HG02852 (cell line): ENCODE data around the gene PHACTR3.

Experiments used
- ATAC-seq: cut with Tn5 transposase; IDR thresholded peaks from one replicate; pipeline ENCODE4 v1.9.1; 2021; ENCODE audit warnings: mild to moderate bottlenecking, moderate library complexity; ENCODE audit not compliant: unreplicated experiment

The PHACTR3 gene

GRCh38 chr20:59725476-59726280 is 121.3 kb downstream of the PHACTR3 start:
- no peak for ATAC-seq

GRCh38 chr20:59726281-59726595 is 121.9 kb downstream of the PHACTR3 start:
- ATAC-seq = no peak

DNA sequence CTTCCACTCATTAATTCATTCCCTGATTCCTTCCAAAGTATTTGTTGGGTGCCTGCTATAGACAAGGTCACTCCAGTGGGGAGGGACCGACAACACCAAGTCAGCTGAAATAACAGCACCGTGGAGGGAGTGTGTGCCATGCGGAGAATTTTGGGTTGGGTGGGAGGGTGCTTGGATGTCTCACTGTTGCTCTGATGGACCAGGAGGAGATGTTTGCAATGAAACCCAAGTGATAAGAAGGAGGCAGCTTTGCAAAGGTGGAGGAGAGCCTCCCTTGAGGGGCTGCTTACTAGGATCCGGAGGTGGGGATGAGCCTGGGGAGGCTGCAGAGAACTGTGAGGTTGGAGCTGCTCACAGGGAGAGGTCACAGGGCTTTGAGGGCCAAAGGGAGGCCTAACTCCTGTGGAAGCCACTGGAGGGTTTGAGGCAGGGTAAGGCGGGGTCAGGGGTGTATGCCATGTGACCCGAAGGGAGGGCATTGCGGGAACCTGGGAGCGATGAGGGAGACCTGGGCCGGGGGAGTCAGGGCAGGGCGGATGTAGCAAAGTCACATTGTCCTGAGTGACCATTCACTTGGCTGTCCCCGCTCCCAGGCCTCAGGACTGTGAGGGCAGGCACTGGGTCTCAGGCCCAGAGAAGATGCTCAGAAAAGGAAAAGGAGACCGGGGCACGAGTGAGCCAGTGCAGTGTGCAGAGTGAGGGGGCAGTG is 124.5 kb downstream of the PHACTR3 start:
- ATAC-seq = no peak

- no peak for ATAC-seq
Observed at GRCh38 chr20:59729506-59729905, 125.2 kb downstream of the PHACTR3 start.

DNA sequence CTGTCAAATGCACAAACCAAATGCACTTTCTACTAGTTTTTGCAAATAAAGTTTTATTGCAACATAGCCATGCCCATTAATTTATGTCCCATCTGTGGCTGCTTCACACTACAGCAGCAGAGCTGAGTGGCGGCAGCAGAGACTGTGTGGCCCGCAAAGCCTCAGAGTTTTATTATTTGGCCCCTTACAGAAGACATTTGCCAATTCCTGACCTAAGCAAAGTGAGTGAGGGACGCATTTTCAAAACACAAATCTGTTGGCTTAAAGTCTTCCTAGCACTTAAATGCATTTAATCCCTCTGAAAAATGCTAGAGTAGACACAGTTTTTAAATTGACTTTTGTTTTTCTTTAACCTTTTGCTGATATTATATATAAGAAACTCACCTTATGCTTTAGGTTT is 126.4 kb downstream of the PHACTR3 start:
- ATAC-seq = no peak

DNA sequence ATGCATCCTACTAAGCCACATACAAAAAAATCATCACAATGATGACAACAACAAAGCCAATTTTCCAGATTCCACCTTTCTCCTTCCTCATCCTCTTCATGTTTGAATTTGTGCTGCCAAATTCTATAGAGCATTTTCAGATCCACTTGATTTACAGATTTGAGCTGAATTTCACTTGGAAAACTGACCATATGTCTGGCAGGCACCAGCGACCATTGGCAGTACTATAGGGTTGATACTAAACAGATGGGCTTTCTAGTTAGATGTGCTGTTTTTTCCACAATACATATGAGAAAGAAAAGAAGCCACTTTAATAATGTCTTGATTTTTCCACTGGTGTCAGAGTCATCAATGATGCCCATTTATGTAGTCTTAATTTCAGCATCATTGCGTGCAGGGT is 127.0 kb downstream of the PHACTR3 start:
- ATAC-seq = no peak

DNA sequence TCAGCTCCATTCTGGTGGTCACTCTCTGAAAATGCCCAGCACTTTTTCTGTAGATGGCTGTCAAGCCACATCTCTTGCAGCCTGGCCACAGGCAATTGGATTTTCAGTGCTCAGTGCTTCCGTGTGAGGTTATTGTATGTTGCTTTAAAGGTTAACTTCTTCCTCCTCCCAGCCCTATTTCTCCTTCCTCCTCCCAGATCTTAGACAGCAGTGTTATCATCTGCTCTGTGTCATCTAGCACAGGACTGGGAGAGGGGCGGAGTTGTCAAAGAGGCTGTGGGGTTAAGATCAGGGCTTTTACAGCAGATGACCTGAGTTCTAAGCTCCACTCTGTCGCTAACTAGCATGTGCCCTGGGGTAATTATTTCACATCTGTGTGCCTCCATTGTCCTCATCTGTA is 129.0 kb downstream of the PHACTR3 start:
- ATAC-seq = no peak

GRCh38 chr20:59735486-59735885 is 131.1 kb downstream of the PHACTR3 start:
- ATAC-seq = no peak

- ATAC-seq = no peak
Observed at GRCh38 chr20:59735917-59736316, 131.6 kb downstream of the PHACTR3 start.

GRCh38 chr20:59736366-59736765 is 132.0 kb downstream of the PHACTR3 start:
- no peak for ATAC-seq

DNA sequence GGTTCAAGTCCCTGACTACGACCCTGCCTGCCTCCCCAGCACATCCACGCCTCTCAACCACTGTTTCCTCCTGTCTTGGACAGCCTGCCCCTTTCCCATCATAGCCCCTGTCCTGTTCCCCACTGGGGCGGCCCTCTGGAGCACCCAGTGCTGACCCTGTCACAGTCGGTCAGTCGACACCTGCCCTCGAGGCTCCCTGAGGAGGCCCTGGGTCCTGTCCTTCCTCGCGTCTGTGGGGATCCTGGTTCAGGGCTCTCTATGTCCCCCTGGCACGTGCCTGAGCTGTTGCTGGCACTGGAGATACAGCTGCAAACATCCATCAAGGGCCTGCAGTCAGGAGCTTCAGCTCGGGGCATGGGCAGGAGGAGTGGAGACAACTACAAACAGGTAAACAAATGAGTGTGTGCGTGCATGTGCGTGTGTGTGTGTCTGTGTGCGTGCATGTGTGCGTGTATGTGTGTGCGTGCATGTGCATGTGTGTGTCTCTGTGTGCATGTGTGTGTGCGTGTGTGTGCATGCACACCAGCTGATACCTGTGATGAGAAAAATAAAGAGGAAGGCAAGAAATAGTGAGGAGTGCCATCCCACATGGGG is 132.8 kb downstream of the PHACTR3 start:
- no peak for ATAC-seq

GRCh38 chr20:59737816-59738215 is 133.5 kb downstream of the PHACTR3 start:
- no peak for ATAC-seq

DNA sequence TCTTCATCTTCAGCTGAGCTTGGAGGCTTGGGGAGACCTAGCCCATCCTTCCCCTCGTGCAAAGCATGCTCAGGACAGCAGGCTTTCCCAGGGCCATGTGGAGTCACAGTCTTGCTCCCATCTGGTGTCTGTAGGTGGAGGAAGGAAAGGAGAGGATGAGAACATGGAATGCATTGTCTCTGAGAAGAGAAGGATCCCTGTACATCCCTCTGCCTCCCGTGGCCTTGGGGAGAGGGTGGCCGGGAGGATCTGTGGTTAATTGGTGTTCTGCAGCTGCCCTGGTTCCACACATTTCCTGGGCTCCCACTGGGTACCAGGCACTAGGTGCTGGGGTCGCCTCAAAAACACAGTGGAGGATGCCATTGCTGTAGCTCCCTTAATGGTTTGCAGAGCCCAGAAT is 134.5 kb downstream of the PHACTR3 start:
- ATAC-seq = no peak

DNA sequence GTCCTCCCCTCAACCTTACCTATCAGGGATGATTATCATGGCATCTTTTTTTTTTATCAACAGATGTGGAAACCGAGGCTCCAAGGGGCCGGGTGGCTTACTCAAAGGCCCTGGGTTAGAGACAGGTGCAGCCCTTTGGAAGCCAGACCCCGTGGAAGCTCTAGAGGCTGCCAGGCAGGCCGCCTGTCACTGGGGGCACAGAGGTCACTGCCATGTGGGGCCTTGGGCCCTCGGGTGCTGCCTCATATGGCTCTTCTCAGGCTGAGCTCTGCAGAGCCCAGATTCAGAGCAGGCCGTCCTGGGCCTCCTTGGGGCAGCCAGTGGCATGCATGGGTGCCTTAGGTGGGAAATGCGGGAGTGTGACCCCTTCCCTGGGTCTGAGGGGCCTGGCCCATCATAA is 136.3 kb downstream of the PHACTR3 start:
- no peak for ATAC-seq

DNA sequence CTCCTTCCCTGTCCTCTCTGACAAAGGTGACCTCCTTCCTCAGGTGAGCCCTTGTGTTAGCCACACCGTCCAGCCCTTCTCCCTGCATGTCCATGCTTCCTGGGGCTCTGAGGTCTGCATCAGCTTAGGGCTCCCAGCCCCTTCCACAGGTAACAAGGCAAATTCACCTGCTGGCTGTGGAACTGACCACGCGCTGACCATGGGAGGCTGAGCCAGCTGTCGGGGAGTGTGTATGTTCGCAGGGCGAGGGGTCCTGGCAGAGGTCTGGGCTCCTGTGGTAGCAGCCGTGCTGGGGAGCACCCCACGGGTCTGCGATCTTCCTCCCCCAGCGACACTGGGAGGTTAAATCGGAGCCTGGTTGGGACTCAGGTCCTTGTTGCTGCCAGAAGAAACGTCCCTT is 136.7 kb downstream of the PHACTR3 start:
- ATAC-seq = no peak

DNA sequence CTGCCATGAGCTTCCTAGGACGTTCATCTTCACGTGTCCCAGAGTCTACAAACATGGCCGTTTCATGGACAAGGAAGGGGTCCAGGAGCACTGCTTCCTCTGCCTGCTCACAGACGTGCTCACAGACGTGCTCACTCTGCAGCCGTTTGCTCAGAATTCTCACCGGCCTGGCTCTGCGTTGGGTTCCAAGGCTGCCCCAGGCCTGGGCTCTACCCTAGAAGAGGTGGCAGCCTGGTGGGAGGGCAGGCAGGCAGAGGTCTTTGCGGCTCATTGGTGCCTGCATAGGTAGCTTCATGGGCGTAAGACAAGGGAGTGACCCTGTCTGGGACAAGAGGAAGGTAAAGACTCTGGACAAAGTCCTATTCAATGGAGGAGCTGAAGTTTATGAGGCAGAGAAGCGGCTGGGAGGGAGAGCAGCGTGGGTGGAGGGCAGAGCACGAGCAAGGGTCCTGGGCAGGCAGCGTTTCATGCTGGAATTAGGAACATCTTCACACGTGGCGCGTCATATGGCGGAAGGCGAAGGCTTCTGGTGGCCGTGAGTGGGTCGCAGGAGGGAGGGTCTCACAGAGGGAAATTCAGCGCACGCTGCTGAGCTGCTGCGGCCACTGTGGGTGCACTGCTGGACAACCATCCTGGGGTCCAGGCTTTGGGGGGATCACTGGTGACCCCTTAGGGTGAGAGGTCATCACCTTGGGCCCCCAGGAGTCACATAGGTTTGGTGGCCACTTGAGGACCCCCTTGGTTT is 138.2 kb downstream of the PHACTR3 start:
- ATAC-seq = no peak

DNA sequence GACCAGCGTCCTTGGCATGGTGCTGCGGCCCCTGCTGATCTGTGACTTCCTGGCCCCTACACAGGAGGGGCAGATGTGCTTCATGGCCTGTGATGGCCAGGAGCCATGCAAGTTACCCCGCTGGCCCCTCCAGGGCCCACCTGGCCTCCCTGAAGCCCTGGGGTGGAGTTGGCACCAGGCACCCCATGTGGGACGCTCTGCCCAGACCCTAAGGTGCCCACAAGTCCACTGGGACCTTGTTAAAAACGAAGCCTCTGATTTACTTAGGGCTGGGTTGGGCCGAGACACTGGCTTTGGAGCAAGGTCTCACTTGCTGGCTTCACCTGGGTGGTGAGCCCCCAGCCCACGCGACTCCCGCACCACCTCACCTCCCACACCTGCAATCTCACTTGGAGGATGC is 139.0 kb downstream of the PHACTR3 start:
- ATAC-seq = no peak

DNA sequence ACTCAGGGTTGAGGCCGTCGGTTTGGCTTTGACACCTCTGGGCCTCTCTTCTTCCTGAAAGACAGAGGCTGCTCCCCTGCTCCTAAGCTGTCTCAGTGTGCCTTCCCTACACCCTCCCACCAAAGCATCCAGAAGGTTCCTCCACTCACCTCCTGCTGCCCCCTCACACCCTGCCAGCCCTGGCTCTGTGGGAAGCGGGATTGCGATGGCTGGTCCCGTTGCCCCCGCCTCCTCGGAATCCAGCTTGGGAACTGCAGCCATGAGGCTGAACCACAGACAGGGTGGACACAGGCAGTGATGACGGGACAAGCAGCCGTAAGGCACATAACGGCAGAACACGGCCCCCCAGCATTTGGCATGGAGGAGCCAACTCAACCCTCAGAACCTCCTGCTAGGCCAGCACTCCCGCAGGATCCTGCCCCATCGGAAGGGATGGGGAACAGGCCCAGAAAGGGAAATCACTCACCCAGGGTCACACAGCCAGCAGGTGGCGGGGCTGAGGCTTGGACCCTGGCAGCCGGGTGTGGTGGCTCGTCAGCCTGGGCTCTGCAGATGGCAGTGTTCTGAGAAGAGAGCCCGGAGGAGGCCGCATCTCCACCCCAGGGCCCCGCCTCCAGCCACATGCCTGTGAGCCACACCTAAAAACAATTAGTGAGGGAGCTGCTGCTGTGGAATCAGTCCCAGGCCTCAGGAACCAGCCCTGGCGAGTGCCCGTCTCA is 139.6 kb downstream of the PHACTR3 start:
- ATAC-seq = no peak

- no peak for ATAC-seq
Observed at GRCh38 chr20:59744756-59745155, 140.4 kb downstream of the PHACTR3 start.

DNA sequence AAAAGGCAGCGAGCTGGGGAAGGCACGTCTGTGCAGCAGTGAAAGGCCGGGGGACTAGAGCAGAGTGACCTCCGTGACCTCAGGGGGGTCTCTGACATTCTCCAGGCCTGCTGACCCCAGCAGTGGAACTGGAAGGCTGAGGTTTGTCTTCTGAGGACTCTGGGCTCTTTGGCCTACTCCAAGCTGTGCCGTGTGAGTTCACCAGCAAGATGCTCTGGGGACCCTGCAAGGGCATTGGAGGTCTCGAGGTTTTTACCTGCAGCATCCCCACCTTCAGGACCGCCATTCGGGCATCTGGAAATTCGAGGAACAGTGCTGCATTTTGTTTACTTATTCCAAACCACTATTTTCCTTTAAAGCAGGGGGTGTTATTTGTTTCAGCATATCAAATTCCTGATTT is 140.9 kb downstream of the PHACTR3 start:
- ATAC-seq = no peak

- no peak for ATAC-seq
Observed at GRCh38 chr20:59745716-59746115, 141.4 kb downstream of the PHACTR3 start.
